Astrocyte (in vitro differentiated cells and primary cell): ENCODE data around the gene GPSM3. TPM values are rescaled to one million over a fixed set of nuclear protein-coding genes. Genes with fewer than 3 reads are reported as not detected.

ENCODE experiments used
- DNase-seq: peaks from one replicate; pipeline ENCODE4 v3.0.0-alpha.2; 2010; ENCODE audit warnings: low read depth
- FAIRE-seq: peaks from 2 replicates; lab custom pipeline; 2011; peaks lifted over from hg19 to GRCh38; lab: Jason Lieb, UNC
- H2AFZ ChIP-seq: 2 replicates; pipeline ENCODE4 v1.6.0; 2012; ENCODE audit warnings: low read depth, low read length, inconsistent platforms
- H3K27ac ChIP-seq: 2 replicates; pipeline ENCODE4 v1.5.1; 2011; ENCODE audit warnings: low read depth, low read length, inconsistent platforms
- H3K27me3 ChIP-seq: 2 replicates; pipeline ENCODE4 v1.6.0; 2011; ENCODE audit warnings: low read length, inconsistent platforms; ENCODE audit not compliant: insufficient read depth
- H3K36me3 ChIP-seq: 2 replicates; pipeline ENCODE4 v1.5.1; 2011; ENCODE audit warnings: low read length, inconsistent platforms; ENCODE audit not compliant: insufficient read depth
- H3K4me1 ChIP-seq: 2 replicates; pipeline ENCODE4 v1.5.1; 2011; ENCODE audit warnings: low read length, inconsistent platforms; ENCODE audit not compliant: insufficient read depth
- H3K4me2 ChIP-seq: 2 replicates; pipeline ENCODE4 v1.6.0; 2012; ENCODE audit warnings: low read length, inconsistent platforms
- H3K4me3 ChIP-seq: 2 replicates; pipeline ENCODE4 v1.5.1; 2011; ENCODE audit warnings: low read depth, mild to moderate bottlenecking, low read length, inconsistent platforms; ENCODE audit not compliant: insufficient read depth
- H3K79me2 ChIP-seq: 2 replicates; pipeline ENCODE4 v1.6.0; 2012; ENCODE audit warnings: mild to moderate bottlenecking, low read length, inconsistent platforms; ENCODE audit not compliant: insufficient read depth
- H3K9ac ChIP-seq: 2 replicates; pipeline ENCODE4 v1.6.0; 2012; ENCODE audit warnings: mild to moderate bottlenecking, low read length, inconsistent platforms
- H3K9me3 ChIP-seq: 2 replicates; pipeline ENCODE4 v1.5.1; 2012; ENCODE audit warnings: low read depth, mild to moderate bottlenecking, low read length, inconsistent platforms; ENCODE audit not compliant: insufficient read depth
- H4K20me1 ChIP-seq: 2 replicates; pipeline ENCODE4 v1.6.0; 2012; ENCODE audit warnings: low read length, inconsistent platforms; ENCODE audit not compliant: insufficient read depth
- H3K27ac Mint-ChIP-seq: one replicate; pipeline ENCODE4 v1.8.0; 2021; ENCODE audit warnings: mild to moderate bottlenecking, mixed read lengths; ENCODE audit not compliant: unreplicated experiment
- H3K27me3 Mint-ChIP-seq: one replicate; pipeline ENCODE4 v1.8.0; 2021; ENCODE audit warnings: low read depth, mixed read lengths; ENCODE audit not compliant: unreplicated experiment
- H3K36me3 Mint-ChIP-seq: one replicate; pipeline ENCODE4 v1.8.0; 2021; ENCODE audit warnings: low read depth, mixed read lengths; ENCODE audit not compliant: unreplicated experiment
- H3K4me1 Mint-ChIP-seq: one replicate; pipeline ENCODE4 v1.8.0; 2021; ENCODE audit warnings: low read depth, mixed read lengths; ENCODE audit not compliant: unreplicated experiment
- H3K4me3 Mint-ChIP-seq: one replicate; pipeline ENCODE4 v1.8.0; 2021; ENCODE audit warnings: mild to moderate bottlenecking, moderate library complexity, mixed read lengths; ENCODE audit not compliant: unreplicated experiment
- H3K9me3 Mint-ChIP-seq: one replicate; pipeline ENCODE4 v1.8.0; 2021; ENCODE audit warnings: mild to moderate bottlenecking, mixed read lengths; ENCODE audit not compliant: unreplicated experiment
- CTCF ChIP-seq: IDR thresholded peaks from 2 replicates; pipeline ENCODE4 v1.5.1; 2011; ENCODE audit warnings: low read depth, mild to moderate bottlenecking, inconsistent platforms, low read length, moderate library complexity; ENCODE audit not compliant: insufficient read depth
- EZH2 ChIP-seq: IDR thresholded peaks from 2 replicates; pipeline ENCODE4 v1.6.1; 2012; ENCODE audit warnings: mild to moderate bottlenecking, low read length, inconsistent platforms; ENCODE audit not compliant: insufficient read depth
- total RNA-seq: library from RNA; stranded (reverse); gene quantifications from 2 replicates; pipeline ENCODE4 v1.2.1, GENCODE V29; 2021

Gene GPSM3
- total RNA-seq, 1 donor from 2014 or later, result 9.6 TPM

GRCh38 chr6:32200711-32201475, 8.4 kb upstream of the GPSM3 start:
- H3K27me3 Mint-ChIP-seq, result peaks cover 22% of the 10 kb centered on the region
- no peaks in the 10 kb centered on the region for H3K36me3 ChIP-seq
- peaks cover 10% of the 10 kb centered on the region for H3K4me1 ChIP-seq
- no peak overlapping the region for H2AFZ ChIP-seq
- H3K9me3 ChIP-seq, result no peaks in the 10 kb centered on the region
- no peak for TF ChIP-seq CTCF
- TF ChIP-seq EZH2, result no peak
- no peaks in the 10 kb centered on the region for H4K20me1 ChIP-seq
- H3K9ac ChIP-seq, result no peak overlapping the region
- H3K4me3 Mint-ChIP-seq, result no peak overlapping the region
- H3K27ac ChIP-seq, result no peak overlapping the region
- peaks cover 5% of the 10 kb centered on the region for H3K4me1 Mint-ChIP-seq
- H3K36me3 Mint-ChIP-seq, result peaks cover 3% of the 10 kb centered on the region
- H3K4me2 ChIP-seq, result no peak overlapping the region
- H3K79me2 ChIP-seq, result no peaks in the 10 kb centered on the region
- FAIRE-seq, result no peak
- no peak overlapping the region for H3K4me3 ChIP-seq
- no peak for DNase-seq
- no peaks in the 10 kb centered on the region for H3K27me3 ChIP-seq
- no peak overlapping the region for H3K27ac Mint-ChIP-seq
- H3K9me3 Mint-ChIP-seq, result no peaks in the 10 kb centered on the region

GRCh38 chr6:32198866-32199265, 6.4 kb upstream of the GPSM3 start:
- Histone ChIP-seq H3K4me2 (no peak overlapping the region), H3K9ac (no peak overlapping the region), H3K4me1 (peaks cover 15% of the 10 kb centered on the region), H4K20me1 (no peaks in the 10 kb centered on the region), H3K27ac (no peak overlapping the region), H3K27me3 (no peaks in the 10 kb centered on the region), H2AFZ (no peak overlapping the region), H3K79me2 (no peaks in the 10 kb centered on the region), H3K4me3 (no peak overlapping the region), H3K36me3 (no peaks in the 10 kb centered on the region), H3K9me3 (no peaks in the 10 kb centered on the region)
- no peak overlapping the region for H3K4me3 Mint-ChIP-seq
- H3K27ac Mint-ChIP-seq, result no peak overlapping the region
- peaks cover 10% of the 10 kb centered on the region for H3K4me1 Mint-ChIP-seq
- TF ChIP-seq CTCF (no peak), EZH2 (no peak)
- FAIRE-seq (no peak), DNase-seq (no peak)
- no peaks in the 10 kb centered on the region for H3K9me3 Mint-ChIP-seq
- peaks cover 10% of the 10 kb centered on the region for H3K27me3 Mint-ChIP-seq
- H3K36me3 Mint-ChIP-seq, result no peaks in the 10 kb centered on the region

DNA sequence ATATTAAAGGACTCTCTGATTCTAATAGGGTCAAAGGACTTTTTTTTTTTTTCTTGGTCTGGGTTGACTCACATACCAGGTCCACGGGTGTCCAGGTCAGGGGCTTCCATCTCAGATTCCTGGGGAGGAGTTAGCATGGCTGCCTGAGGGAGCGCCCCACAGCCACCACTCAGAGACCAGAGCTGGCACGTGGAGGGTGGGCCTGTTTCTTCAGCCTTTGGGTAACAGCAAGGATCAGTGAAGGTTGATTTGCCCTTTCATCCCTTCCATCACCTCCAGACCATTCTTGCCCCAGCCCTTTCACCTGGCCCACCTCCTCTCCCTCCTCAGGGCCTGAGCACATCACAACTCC, 5.9 kb upstream of the GPSM3 start:
- no peaks in the 10 kb centered on the region for H3K36me3 Mint-ChIP-seq
- Histone ChIP-seq H3K9ac (no peak overlapping the region), H3K4me2 (no peak overlapping the region), H3K27me3 (no peaks in the 10 kb centered on the region), H4K20me1 (no peaks in the 10 kb centered on the region), H3K4me1 (peaks cover 15% of the 10 kb centered on the region), H3K27ac (no peak overlapping the region), H3K9me3 (no peaks in the 10 kb centered on the region), H3K36me3 (no peaks in the 10 kb centered on the region), H3K79me2 (no peaks in the 10 kb centered on the region), H3K4me3 (no peak overlapping the region), H2AFZ (no peak overlapping the region)
- no peaks in the 10 kb centered on the region for H3K9me3 Mint-ChIP-seq
- FAIRE-seq (no peak), DNase-seq (no peak)
- TF ChIP-seq EZH2 (no peak), CTCF (no peak)
- no peak overlapping the region for H3K4me3 Mint-ChIP-seq
- H3K27ac Mint-ChIP-seq, result no peak overlapping the region
- peaks cover 6% of the 10 kb centered on the region for H3K27me3 Mint-ChIP-seq
- peaks cover 11% of the 10 kb centered on the region for H3K4me1 Mint-ChIP-seq
